ENCODE results near the gene FGF22.
"Not testable (repeated sequence)": the region's sequence is repeated elsewhere in the genome, so short reads cannot be mapped to it uniquely, and the experiment has no call there.

The FGF22 gene

DNA sequence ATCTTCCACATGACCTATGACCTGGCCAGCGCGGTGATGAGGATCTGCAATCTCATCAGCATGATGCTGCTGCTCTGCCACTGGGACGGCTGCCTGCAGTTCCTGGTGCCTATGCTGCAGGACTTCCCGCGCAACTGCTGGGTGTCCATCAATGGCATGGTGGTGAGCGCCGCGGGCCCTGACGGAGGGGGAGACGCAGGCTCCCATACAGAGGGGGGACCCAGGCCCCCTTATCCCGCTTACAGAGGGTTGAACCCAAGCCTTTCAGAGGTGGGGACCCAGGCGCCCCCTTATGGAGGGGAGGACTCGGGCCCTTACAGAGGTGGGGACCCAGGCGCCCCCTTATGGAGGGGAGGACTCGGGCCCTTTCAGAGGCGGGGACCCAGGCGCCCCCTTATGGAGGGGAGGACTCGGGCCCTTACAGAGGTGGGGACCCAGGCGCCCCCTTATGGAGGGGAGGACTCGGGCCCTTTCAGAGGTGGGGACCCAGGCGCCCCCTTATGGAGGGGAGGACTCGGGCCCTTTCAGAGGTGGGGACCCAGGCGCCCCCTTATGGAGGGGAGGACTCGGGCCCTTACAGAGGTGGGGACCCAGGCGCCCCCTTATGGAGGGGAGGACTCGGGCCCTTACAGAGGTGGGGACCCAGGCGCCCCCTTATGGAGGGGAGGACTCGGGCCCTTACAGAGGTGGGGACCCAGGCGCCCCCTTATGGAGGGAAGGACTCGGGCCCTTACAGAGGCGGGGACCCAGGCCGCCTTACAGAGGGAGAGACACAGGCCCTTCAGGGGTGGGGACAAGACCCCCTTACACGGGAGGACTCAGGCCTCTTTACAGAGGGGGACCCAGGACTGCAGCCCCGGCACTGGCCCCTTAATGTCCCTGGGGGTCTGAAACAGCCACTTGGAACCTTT is 34.4 kb upstream of the FGF22 start:
- not testable (repeated sequence) for FAIRE-seq; DNase-seq (ENCODE audit: insufficient read length, low spot score)

DNA sequence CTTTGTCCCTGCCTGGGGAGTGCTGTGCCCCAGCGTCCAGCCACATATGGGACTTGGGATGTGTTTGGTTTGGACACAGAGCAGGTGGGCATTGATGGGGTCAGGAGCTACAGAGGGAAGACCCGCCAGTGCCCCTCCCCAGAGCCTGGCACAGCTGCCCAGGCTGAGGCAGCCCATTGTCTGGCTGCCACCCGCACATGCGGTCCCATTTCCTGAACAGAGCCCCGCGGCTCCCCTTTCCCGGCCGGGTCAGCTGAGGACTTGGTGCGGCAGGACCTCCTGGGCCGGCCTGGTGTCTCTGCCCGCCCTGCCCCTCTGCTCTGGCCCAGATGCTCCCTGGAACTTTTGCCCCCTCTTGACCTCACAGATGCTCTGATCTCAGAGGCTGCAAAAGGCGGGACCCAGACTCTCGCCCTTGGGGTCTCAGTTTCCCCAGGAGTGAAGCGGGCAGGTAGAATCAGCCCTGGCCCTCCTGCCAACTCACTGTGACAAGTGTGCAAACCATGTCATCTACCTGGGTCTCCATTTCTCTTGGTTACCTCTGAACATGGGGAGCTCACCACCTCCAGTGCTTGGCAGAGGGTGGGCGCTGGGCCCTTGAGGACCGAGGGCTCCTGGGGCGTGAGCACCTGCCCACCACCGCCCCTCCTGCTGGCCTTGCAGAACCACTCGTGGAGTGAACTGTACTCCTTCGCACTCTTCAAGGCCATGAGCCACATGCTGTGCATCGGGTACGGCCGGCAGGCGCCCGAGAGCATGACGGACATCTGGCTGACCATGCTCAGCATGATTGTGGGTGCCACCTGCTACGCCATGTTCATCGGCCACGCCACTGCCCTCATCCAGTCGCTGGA is 32.2 kb upstream of the FGF22 start:
- no peak for FAIRE-seq
- DNase-seq (ENCODE audit: insufficient read length, low spot score): no peak

DNA sequence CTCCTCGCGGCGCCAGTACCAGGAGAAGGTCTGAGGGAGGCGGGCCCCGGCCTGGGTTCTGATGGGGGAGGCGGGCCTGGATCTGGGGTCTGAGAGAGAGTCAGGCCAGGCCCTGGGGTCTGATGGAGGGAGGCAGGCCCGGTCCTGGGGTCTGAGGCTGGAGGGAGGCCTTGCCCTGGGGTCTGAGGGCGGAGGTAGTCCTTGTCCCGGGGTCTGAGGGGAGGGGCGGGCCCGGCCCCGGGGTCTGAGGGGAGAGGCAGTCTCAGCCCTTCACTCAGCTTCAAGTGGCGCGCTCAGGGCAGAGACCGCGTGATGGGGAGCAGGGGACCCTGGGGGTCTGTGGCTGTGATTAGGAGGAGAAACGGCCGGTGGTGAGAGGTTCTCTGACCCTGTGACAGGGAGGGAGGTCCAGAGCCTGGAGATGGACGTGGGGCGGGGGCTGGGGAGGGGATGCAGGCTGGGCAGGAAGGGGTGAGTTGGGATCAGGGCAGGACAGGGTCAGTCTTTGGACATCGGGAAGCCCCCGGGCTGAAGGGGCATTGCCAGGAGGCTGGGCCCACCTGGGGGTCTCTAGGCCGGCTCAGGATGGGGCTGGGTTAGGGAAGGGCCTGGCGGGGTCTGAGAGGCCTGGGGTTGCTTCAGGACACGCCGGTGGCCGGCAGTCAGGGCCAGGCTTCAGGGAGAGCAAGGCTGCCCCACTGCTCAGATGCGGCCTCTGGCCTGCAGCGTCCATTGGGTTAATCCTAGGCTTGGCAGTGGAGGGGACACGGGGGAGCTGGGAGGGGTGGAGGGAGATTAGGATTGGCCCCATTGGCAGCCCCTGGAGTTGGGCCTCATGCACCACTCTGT is 31.3 kb upstream of the FGF22 start:
- DNase-seq (ENCODE audit: insufficient read length, low spot score) (no peak), FAIRE-seq (no peak)

DNA sequence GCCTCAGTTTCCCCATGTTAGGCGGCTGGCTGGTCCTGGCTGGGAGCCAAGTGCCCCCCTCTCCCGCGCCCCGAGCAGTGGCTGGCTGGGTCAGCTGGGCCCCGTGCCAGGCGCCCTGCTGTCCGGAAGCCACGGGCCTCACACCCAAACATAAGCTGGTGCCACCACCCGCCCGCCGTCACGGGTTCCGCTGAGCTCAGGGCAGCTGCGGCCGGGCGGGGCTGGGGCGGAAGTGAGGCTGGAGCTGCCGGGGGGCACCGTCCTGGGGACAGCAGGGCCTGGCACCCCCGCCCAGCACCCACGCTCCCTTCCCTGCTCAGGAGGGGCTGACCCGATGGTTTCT is 30.7 kb upstream of the FGF22 start:
- DNase-seq (ENCODE audit: insufficient read length, low spot score) (no peak), FAIRE-seq (no peak)

- DNase-seq (ENCODE audit: insufficient read length, low spot score) (no peak), FAIRE-seq (no peak)
These were observed 29.4 kb upstream of the FGF22 start for GRCh38 chr19:610071-610800.

GRCh38 chr19:610801-611480 is 28.7 kb upstream of the FGF22 start:
- peak; percentile 72 for FAIRE-seq

GRCh38 chr19:611481-611868 is 28.2 kb upstream of the FGF22 start:
- DNase-seq (ENCODE audit: insufficient read length, low spot score) (no peak), FAIRE-seq (no peak)

More at GRCh38 chr19:610801-611480, 28.7 kb upstream of the FGF22 start:
- peak; percentile 82 for DNase-seq (ENCODE audit: insufficient read length, low spot score)

DNA sequence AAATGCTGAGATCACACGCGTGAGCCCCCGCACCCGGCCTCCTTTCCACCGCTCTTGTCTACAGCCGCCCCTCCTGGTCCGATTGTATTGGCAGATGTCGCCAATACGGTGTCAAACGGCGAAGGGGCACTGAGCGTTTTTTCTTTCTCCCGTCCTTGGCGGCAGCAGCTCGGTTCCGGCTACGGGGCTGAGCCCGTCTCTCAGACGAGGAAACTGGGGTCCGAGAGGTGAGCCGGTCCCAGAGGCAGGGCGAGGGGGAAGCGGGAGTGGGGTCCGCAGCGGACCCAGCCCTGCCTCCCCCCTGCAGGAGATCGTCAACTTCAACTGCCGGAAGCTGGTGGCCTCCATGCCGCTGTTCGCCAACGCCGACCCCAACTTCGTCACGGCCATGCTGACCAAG is 26.7 kb upstream of the FGF22 start:
- FAIRE-seq: no peak

GRCh38 chr19:613732-614567 is 25.7 kb upstream of the FGF22 start:
- FAIRE-seq: no peak
- no peak for DNase-seq (ENCODE audit: insufficient read length, low spot score)

More for the DNA sequence above, 26.7 kb upstream of the FGF22 start:
- DNase-seq (ENCODE audit: insufficient read length, low spot score): no peak

DNA sequence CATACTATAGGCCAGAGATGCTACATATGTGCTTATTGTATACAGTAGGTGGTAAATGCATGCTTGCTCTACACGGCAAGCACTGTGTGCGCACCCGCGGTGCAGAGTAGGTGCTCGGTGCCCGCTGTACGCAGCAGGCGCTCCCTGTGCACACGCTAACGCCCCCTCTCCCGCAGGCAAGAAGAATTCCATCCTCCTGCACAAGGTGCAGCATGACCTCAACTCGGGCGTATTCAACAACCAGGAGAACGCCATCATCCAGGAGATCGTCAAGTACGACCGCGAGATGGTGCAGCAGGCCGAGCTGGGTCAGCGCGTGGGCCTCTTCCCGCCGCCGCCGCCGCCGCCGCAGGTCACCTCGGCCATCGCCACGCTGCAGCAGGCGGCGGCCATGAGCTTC is 24.1 kb upstream of the FGF22 start:
- DNase-seq (ENCODE audit: insufficient read length, low spot score): no peak
- no peak for FAIRE-seq

- no peak for DNase-seq (ENCODE audit: insufficient read length, low spot score)
- no peak for FAIRE-seq
These were observed 23.5 kb upstream of the FGF22 start for GRCh38 chr19:616062-616700.

- no peak for DNase-seq (ENCODE audit: insufficient read length, low spot score)
- no peak for FAIRE-seq
These were observed 22.7 kb upstream of the FGF22 start for GRCh38 chr19:616747-617526.

DNA sequence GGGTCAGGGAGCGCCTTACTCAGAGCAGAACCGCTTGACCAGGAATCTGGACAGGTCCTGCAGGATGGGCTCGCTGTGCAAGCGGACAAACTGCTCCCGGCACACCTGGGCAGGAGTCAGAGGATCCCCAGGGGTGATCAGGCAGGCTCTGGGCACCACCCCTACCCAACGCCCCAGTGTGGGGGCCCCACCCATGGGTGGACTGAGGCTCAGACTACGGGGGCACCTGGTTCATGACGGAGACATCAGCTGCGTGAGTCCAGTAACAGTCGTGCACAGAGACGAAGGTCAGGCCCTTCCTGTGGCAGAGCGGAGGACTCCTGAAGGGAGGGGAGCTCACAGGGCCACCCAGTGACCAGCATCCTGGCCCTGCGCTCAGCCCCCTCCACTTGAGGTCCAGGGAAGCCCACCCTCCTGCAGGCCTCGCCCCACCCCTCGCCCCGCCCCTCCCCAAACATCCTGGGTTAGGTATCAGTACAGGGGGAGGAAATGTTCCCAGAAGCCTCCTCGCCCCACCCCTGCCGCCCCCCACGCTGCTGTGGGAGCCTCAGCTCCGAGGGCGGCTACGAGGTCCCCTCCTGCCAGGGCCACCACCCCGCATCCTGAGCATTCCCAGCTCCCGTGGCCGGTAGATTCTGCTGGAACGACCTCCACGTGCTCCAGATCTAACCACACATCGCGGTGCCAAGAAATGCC is 22.0 kb upstream of the FGF22 start:
- FAIRE-seq: no peak
- no peak for DNase-seq (ENCODE audit: insufficient read length, low spot score)

DNA sequence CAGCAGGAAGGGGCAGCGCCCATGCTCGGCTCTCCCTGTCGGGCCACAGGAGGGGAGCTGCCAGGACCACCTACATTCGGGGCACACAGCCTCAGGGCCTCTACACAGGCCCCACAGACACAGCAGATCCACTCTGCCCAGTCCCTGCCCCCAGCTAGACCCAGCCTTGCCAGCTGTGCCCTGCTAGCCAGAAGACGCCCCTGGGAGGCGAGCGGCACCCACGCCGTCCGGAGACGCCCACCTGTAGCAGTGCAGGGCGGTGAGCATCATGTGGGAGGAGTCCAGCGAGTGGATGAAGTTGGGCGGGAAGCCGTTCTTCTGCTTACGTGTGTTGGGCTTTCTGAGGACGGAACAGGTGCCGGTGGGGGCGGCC is 21.4 kb upstream of the FGF22 start:
- no peak for FAIRE-seq
- no peak for DNase-seq (ENCODE audit: insufficient read length, low spot score)

DNA sequence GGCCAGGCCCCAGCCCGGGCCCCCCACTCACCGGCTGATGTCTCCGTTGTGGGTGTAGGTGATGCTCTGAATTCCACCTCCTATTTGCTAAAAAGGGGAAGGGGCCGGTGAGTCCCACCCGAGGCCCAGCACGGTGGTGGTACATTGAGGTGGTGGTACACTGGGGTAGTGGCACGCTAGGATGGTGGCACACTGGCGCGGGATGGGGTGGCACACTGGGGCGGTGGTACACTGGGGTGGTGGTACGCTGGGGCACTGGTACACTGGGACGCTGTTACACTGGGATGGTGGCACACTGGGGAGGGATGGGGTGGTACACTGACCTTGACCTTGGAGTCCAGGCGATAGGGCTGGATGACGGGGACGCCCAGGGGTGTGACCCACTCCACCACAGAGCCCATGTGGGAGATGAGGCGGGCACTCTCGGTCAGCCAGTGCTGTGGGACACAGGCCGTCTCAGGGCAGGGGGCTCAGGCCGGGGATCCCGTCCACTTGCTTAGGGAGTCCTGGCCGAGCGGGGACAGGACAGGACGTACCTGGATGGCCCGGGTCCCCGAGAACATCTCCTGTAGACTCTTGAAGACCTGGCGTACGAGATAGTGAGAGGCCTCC is 20.9 kb upstream of the FGF22 start:
- FAIRE-seq (no peak), DNase-seq (ENCODE audit: insufficient read length, low spot score) (no peak)

GRCh38 chr19:619286-620002 is 20.2 kb upstream of the FGF22 start:
- DNase-seq (ENCODE audit: insufficient read length, low spot score) (no peak), FAIRE-seq (no peak)

Measured in GM19239 (cell line).